HCT116 (cell line): ENCODE results near the gene NXPH2.

Experiments used
- CEBPB ChIP-seq: IDR thresholded peaks from 2 replicates; pipeline ENCODE4 v1.6.1; 2012; ENCODE audit warnings: low read depth
- EZH2 ChIP-seq: fragments of 200-600 bp; sonication (generic); IDR thresholded peaks from 2 replicates; pipeline ENCODE4 v1.6.1; 2017; ENCODE audit warnings: antibody characterized with exemption, mixed run types
- EZH2phosphoT487 ChIP-seq: fragments of 200-600 bp; IDR thresholded peaks from 2 replicates; pipeline ENCODE4 v1.6.1; 2018; ENCODE audit warnings: antibody characterized with exemption, borderline replicate concordance
- POLR2A ChIP-seq: IDR thresholded peaks from 2 replicates; pipeline ENCODE4 v1.7.0; 2011; ENCODE audit warnings: borderline replicate concordance; ENCODE audit not compliant: insufficient read depth, insufficient read length; ENCODE audit errors: extremely low read depth
- POLR2AphosphoS5 ChIP-seq: IDR thresholded peaks from 2 replicates; pipeline ENCODE4 v1.6.1; 2011; ENCODE audit warnings: mild to moderate bottlenecking, low read depth, low read length, moderate library complexity
- RAD21 ChIP-seq: IDR thresholded peaks from 2 replicates; pipeline ENCODE4 v1.6.1; 2012; ENCODE audit warnings: low read depth, mild to moderate bottlenecking
- SIN3A ChIP-seq: IDR thresholded peaks from 2 replicates; pipeline ENCODE4 v1.6.1; 2012; ENCODE audit warnings: low read depth
- SP1 ChIP-seq: IDR thresholded peaks from 2 replicates; pipeline ENCODE4 v1.6.1; 2012; ENCODE audit warnings: low read depth
- YY1 ChIP-seq: IDR thresholded peaks from 2 replicates; pipeline ENCODE4 v1.6.1; 2011; ENCODE audit warnings: low read length, low read depth, moderate library complexity, mild to moderate bottlenecking; ENCODE audit not compliant: insufficient replicate concordance; ENCODE audit errors: extremely low read depth
- ZNF274 ChIP-seq: fragments of 200-500 bp; sonication (Bioruptor generic); IDR thresholded peaks from 2 replicates; pipeline ENCODE4 v1.6.1; 2014; ENCODE audit warnings: mild to moderate bottlenecking, low read depth, low read length, inconsistent platforms
- TF ChIP-seq, protein P1 (sequence below), 3 experiments: fragments of 200-600 bp in 1 of 3; sonication (generic) in 1 of 3; IDR thresholded peaks in 2 of 3; conservative IDR thresholded peaks in 1 of 3; 2 replicates each; pipeline ENCODE4 v1.5.1; 2012 to 2017; ENCODE audit warnings: low read depth in 2 of 3, low read length in 2 of 3, antibody characterized with exemption in 1 of 3, borderline replicate concordance in 1 of 3, control low read depth in 1 of 3, mild to moderate bottlenecking in 1 of 3, mixed read lengths in 1 of 3, mixed run types in 1 of 3, moderate library complexity in 1 of 3; ENCODE audit not compliant: insufficient read depth in 1 of 3
- TF ChIP-seq, protein P2 (sequence below): IDR thresholded peaks from 2 replicates; pipeline ENCODE4 v1.6.1; 2012; ENCODE audit warnings: low read depth
- TF ChIP-seq, protein P3 (sequence below): IDR thresholded peaks from 2 replicates; pipeline ENCODE4 v1.6.1; 2012

DNA sequence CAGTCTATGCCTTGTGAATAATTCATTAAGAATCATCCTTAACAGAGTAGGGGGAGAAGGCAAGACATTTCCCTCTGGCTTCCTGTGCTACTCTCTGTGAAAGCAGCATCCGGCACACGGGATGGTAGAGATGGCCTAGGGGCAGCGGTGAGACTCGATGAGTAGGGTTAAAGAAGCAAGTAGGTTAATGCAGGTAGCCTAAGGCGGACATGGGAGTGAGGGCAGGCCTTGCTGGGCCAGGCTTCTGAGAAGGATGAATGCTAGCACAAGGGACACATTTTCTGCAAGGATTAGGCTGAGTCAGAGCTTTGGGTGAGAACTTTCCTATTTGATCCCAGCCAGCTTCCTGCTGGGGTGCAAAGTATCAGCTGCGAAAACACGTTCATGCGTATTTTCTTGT is 80.8 kb downstream of the NXPH2 start:
- TF ChIP-seq, protein P1, sequence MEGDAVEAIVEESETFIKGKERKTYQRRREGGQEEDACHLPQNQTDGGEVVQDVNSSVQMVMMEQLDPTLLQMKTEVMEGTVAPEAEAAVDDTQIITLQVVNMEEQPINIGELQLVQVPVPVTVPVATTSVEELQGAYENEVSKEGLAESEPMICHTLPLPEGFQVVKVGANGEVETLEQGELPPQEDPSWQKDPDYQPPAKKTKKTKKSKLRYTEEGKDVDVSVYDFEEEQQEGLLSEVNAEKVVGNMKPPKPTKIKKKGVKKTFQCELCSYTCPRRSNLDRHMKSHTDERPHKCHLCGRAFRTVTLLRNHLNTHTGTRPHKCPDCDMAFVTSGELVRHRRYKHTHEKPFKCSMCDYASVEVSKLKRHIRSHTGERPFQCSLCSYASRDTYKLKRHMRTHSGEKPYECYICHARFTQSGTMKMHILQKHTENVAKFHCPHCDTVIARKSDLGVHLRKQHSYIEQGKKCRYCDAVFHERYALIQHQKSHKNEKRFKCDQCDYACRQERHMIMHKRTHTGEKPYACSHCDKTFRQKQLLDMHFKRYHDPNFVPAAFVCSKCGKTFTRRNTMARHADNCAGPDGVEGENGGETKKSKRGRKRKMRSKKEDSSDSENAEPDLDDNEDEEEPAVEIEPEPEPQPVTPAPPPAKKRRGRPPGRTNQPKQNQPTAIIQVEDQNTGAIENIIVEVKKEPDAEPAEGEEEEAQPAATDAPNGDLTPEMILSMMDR (IDR thresholded peaks at IDR 0.05 in 2 of 3, conservative IDR thresholded peaks at IDR 0.05 in 1 of 3; ENCODE audit: borderline replicate concordance in 1 of 3, insufficient read depth in 1 of 3, low read depth in 2 of 3, low read length in 2 of 3) = no peak
- TF ChIP-seq, protein P2, sequence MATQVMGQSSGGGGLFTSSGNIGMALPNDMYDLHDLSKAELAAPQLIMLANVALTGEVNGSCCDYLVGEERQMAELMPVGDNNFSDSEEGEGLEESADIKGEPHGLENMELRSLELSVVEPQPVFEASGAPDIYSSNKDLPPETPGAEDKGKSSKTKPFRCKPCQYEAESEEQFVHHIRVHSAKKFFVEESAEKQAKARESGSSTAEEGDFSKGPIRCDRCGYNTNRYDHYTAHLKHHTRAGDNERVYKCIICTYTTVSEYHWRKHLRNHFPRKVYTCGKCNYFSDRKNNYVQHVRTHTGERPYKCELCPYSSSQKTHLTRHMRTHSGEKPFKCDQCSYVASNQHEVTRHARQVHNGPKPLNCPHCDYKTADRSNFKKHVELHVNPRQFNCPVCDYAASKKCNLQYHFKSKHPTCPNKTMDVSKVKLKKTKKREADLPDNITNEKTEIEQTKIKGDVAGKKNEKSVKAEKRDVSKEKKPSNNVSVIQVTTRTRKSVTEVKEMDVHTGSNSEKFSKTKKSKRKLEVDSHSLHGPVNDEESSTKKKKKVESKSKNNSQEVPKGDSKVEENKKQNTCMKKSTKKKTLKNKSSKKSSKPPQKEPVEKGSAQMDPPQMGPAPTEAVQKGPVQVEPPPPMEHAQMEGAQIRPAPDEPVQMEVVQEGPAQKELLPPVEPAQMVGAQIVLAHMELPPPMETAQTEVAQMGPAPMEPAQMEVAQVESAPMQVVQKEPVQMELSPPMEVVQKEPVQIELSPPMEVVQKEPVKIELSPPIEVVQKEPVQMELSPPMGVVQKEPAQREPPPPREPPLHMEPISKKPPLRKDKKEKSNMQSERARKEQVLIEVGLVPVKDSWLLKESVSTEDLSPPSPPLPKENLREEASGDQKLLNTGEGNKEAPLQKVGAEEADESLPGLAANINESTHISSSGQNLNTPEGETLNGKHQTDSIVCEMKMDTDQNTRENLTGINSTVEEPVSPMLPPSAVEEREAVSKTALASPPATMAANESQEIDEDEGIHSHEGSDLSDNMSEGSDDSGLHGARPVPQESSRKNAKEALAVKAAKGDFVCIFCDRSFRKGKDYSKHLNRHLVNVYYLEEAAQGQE = no peak
- no peak for TF ChIP-seq YY1
- no peak for TF ChIP-seq EZH2
- no peak for TF ChIP-seq POLR2A
- TF ChIP-seq POLR2AphosphoS5 = no peak
- TF ChIP-seq CEBPB = no peak
- TF ChIP-seq EZH2phosphoT487 = no peak
- TF ChIP-seq ZNF274 = no peak
- TF ChIP-seq RAD21 = no peak
- TF ChIP-seq, protein P3, sequence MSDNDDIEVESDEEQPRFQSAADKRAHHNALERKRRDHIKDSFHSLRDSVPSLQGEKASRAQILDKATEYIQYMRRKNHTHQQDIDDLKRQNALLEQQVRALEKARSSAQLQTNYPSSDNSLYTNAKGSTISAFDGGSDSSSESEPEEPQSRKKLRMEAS = no peak
- TF ChIP-seq SP1 = no peak
- no peak for TF ChIP-seq SIN3A
